CD4-positive, alpha-beta T cell treated with Interleukin-17A for 1 hour (primary cell): ENCODE measurements around the gene CDKN2AIPNL.
"Not testable (repeated sequence)": the region's sequence is repeated elsewhere in the genome, so short reads cannot be mapped to it uniquely, and the experiment has no call there.

Experiments used
- DNase-seq: peaks from one replicate; pipeline ENCODE4 v3.0.0-alpha.2; 2020

Gene CDKN2AIPNL

DNA sequence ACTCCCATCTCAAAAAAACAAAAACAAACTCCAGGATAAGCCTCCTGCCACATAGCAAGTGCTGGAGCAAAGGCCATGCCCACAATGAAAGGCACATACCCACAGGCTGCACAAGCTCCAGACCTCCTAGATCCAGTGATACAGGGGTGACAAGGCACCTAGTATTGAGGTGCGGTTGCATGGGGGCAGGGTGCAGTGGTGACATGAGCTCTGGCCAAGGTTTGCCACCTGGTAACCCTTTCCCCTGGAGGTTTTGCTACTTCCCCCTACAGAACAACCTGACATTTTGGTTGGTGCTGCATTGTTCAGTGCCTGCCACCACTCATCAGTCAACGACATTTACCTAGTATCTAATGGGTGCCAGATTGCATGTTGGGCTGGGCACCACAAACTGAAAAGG lies 14.5 kb downstream of the CDKN2AIPNL start:
- DNase-seq = no peak

- no peak for DNase-seq
Observed at GRCh38 chr5:134396274-134396673, 15.4 kb downstream of the CDKN2AIPNL start.

DNA sequence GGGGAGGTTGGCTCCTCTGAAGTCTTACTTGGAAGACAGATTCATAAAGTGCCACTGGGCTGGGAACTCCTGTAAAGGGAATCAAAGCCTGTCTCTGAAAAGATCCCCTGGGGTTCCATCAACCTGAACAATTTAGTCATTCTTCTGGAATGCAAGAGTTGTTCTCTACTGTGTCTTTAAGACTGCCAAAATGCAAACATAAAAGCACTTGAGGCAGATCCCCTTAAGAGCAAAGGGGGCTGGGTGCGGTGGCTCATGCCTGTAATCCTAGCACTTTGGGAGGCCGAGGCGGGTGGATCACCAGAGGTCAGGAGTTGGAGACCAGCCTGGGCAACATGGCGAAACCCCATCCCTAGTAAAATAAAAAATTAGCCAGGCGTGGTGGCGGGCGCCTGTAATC lies 16.7 kb downstream of the CDKN2AIPNL start:
- DNase-seq = no peak

- no peak for DNase-seq
Observed at GRCh38 chr5:134392301-134392700, 19.4 kb downstream of the CDKN2AIPNL start.

DNA sequence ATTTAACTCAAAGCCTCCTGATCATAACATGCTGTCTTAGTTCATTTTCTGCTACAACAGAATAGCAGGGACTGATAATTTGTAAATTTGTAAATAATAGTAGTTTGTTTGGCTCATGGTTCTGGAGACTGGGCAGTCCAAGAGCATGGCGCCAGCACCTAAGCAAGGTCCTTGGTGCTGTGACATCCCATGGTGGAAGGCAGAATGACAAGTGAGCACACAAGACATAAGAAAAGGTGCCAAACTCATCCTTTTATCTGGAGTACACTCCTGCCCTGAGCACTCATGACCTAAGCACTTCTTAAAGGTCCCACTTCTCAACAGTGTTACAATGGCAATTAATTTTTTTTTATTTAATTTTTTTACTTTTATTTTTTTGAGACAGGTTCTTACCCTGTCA lies 24.2 kb downstream of the CDKN2AIPNL start:
- no peak for DNase-seq

DNA sequence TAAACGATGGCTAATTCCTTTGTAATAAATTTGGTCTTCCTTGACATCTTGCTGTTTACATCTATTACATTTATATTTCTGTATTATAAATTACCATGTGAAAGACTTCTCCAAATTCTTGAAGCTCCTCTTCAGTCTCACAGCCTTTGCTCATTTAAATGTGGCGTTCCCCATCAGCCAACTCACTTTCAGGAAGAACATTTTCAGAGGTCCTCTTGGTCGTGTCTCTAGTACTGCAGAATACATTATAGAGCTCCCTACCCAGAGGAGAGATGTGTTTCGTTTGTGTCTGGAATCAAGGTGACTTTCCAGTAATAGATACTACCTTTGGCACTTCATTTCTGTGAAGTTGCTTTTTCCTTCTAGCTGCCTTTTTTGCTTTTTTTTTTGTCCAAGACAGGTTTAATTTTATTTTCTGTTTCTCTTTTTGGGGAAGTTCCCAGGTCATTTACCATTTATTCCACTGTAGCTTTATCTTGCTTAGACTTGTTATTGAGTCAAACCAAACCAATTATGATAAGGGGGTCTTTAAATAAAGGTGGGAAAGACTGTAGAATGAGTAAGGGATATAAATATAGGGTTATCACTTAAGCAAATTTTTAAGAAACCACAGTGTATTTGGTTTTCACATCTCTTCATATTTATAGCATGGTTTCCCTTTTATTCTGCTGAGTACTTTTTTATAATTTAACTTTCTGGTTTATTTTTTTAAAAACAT lies 27.5 kb downstream of the CDKN2AIPNL start:
- no peak for DNase-seq

DNA sequence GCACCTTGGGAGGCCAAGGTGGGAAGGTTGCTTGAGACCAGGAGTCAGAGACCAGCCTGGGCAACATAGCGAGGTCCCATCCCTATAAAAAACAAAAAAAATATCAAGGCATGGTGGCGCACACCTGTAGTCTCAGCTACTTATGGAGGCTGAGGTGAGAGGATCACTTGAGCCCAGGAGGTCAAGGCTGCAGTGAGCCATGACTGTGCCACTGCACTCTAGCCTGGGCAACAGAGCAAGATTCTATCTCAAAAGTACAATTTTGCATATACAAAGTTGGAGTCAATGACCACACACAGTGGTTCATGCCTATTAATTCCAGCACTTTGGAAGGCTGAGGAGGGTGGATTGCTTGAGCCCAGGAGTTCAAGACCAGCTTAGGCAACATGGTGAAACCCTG lies 29.5 kb downstream of the CDKN2AIPNL start:
- DNase-seq = not testable (repeated sequence)

GRCh38 chr5:134380346-134380745 lies 31.3 kb downstream of the CDKN2AIPNL start:
- no peak for DNase-seq

DNA sequence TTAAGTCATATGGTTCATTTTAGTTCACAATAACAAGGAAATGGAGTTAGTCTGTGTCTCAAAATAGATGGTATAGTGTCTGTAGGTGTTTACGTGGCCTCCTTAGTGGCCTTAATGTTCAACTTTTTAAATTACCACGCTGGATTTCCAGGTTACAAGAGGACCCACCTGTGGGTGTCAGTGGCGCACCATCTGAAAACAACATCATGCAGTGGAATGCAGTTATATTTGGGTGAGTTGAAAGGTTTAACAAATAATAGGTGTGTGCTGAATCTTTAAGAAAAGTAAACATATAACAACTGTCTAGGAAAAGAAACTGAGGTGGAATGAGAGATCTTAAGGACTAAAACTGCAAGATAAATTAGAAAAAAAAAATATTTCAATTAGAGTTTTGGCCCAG lies 37.4 kb downstream of the CDKN2AIPNL start:
- peak; percentile 38 for DNase-seq

GRCh38 chr5:134373633-134374032 lies 38.0 kb downstream of the CDKN2AIPNL start:
- not testable (repeated sequence) for DNase-seq

DNA sequence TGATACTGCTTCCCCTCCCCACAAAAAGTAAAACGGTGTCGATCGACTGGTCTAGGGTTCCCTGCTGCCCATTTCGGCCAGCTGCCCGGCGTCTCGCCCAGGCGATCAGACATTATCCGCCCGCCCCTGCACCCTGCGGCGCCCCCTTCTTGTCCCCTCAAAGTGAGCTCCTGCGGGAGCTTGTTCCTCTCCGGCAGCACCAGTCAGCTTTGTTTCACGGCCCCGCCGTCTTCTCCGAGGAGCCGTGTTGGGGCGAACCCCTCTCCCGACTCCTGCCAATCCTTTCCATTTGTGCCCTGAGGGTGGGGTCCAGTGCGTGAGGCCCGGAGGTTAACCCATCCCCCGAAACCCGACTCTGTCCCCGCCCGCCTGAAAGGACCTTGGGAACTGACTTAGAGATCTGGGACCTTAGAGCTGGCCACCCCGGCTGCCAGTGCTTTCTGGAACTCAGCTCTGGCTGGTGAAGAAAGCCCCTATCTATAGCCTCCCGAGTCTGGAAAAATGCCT lies 39.8 kb downstream of the CDKN2AIPNL start:
- peak; percentile 47 for DNase-seq

- DNase-seq = peak; percentile 98
Observed at GRCh38 chr5:134370871-134371833, 40.5 kb downstream of the CDKN2AIPNL start, which contains the start of gene UBE2B. UBE2B (plus strand) TSS chr5:134371569; CDS start chr5:134371596, 27 bp downstream.

GRCh38 chr5:134370311-134370870 lies 41.3 kb downstream of the CDKN2AIPNL start:
- DNase-seq = no peak

- DNase-seq = no peak
Observed at GRCh38 chr5:134365604-134366003, 46.1 kb downstream of the CDKN2AIPNL start.

- DNase-seq = no peak
Observed at GRCh38 chr5:134355681-134356080, 56.0 kb downstream of the CDKN2AIPNL start.
